NCI-H1092 (cell line): ENCODE data around the gene RTN4RL1.

Experiments used
- DNase-seq: peaks from one replicate; lab custom pipeline; 2025; lab: John Stamatoyannopoulos, UW

RTN4RL1 gene

GRCh38 chr17:1977583-1978395, 47.3 kb downstream of the RTN4RL1 start:
- no peak for DNase-seq

DNA sequence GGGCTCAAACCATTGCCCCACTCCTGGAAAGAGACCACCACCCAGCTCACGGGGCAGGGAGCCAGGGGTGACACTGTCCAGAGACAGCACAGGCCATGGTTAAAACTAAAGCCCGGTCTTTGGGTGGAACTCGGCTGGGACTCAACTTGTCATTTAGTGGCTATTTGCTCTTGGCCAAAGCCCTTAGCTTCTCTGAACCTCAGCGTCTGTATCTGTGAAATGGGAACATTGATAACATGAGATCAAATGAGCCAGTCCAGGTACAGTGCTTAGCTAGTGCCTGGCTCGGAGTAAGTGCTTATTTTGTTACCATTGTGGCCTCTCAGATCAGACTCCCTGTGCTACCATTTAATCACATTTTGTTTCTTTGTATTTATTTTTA, 48.5 kb downstream of the RTN4RL1 start:
- DNase-seq, result no peak

- DNase-seq, result no peak
Measured at GRCh38 chr17:1976000-1976682, 49.0 kb downstream of the RTN4RL1 start.

DNA sequence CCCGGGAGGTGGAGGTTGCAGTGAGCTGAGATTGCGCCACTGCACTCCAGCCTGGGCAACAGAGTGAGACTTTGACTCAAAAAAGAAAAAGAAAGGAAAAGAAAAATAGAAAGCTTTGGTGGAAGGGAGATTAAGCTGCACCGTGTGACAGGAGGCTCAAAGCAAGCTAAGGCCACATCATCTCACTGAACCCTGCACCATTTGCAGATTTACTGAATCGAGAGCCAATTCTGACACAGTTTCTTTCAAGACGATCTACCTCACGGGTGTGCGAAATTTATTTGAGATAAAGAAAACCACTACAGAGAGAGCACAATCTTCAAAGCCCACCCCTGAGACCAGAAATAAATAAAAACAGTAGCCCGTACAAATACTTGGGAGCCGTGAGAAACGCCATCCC, 49.6 kb downstream of the RTN4RL1 start:
- no peak for DNase-seq

DNA sequence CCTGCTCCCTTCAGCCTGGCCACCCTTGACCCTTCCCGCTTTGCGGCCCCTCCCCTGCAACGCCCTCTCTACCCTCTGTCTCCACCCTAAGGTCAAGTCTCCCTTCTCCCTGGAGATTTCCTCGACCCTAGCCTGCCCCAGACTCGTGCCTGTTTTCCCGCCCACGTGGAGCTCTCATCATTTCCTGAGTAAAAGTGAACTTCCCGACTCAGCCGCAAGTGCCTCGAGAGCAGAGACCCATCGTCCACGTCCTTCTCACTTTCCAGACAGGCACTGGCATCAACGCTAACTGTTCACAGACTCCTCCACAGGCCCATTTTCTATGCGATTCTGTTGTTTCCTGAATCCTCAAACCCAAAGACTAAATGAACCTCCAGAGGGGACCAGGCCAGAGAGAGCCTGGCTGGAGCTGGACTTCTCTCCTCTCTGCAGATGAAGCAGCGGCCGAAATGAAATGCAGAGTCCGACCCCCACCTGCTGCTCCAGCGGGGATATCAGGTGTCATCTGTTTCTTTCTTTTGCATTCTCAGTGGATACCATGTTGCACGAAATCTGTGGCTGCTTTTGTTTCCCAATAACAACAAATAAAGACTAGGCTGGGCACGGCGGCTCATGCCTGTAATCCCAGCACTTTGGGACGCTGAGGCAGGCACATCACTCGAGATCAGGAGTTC, 52.5 kb downstream of the RTN4RL1 start:
- DNase-seq, result no peak

- DNase-seq, result no peak
Measured at GRCh38 chr17:1970843-1971384, 54.2 kb downstream of the RTN4RL1 start.

- no peak for DNase-seq
Measured at GRCh38 chr17:1969712-1970111, 55.4 kb downstream of the RTN4RL1 start.

GRCh38 chr17:1967213-1967612, 57.9 kb downstream of the RTN4RL1 start:
- DNase-seq, result no peak

GRCh38 chr17:1966274-1967086, 58.7 kb downstream of the RTN4RL1 start:
- DNase-seq, result no peak

GRCh38 chr17:1965556-1966273, 59.4 kb downstream of the RTN4RL1 start:
- no peak for DNase-seq

DNA sequence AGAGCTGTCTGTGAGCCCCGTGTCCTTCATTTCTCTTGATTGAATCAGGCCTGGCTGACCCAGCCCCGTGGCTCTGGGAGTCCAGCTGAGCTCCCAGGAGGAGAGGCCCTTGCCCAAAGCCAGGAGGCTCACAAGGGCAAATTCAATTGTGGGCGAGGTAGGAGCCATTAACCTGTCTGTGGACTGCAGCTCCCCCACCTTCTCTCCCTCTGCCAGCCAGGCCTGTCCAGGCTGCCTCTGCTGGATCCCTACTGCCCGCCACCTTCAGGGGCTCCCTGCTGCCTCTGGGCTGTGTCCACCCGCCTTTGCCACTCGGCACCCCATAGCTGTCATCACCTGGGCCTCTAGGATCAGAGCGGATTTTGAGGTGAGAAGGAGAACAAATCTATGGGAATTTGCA, 61.9 kb downstream of the RTN4RL1 start:
- no peak for DNase-seq

- no peak for DNase-seq
Measured at GRCh38 chr17:1961189-1961588, 63.9 kb downstream of the RTN4RL1 start.

DNA sequence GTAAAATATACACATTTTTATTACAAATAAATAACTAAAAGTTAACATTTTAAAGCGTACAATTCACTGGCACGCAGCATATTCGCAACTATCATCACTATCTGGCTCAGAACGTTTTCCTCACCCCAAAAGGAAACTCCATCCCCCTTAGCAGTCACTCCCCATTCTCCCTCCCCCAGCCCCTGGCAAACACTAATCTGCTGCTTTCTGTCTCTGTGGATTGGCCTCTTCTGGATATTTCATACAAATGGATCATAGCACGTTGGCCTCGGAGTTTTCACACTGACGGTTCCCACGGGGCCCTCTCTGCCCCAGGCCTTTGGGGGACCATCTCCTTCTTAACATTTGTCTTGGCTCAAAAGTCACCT, 64.6 kb downstream of the RTN4RL1 start:
- DNase-seq, result no peak

GRCh38 chr17:1959871-1960544, 65.1 kb downstream of the RTN4RL1 start:
- DNase-seq, result no peak

DNA sequence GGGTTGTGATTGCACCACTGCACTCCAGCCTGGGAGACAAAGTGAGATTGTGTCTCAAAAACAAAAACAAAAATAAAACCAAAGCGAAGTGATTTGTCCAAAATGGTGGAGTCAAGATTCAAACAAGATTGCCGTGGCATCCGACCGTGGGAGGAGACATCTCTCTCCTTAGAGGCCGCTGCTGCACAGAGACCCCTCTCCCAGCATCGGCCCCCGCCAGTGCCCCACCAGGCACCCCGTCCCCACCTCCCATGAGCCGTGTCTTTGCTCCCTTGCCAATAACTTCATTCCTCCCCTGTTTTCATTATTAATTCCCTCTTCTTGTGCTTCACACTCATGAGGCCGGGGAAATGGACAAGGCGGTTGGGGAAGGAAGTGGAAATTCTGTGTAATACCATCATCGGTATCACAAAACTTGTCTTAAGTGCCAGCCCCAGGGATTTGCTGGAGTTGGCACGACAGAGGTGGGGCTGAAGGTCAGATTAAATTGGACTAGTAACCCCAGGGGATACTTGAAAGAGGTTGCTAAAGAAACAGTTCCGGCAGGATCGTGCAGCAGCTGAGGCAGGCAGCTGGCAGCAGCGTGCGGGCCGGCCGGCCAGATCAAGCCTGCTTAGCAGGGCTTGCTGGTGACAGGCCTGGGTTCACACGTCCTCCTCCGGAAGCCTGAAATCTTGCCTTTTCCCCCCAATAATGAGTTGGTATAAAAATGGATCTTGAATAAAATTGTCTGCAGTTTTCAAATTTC, 66.8 kb downstream of the RTN4RL1 start:
- DNase-seq, result no peak

- DNase-seq, result no peak
Measured at GRCh38 chr17:1957037-1957436, 68.1 kb downstream of the RTN4RL1 start.

DNA sequence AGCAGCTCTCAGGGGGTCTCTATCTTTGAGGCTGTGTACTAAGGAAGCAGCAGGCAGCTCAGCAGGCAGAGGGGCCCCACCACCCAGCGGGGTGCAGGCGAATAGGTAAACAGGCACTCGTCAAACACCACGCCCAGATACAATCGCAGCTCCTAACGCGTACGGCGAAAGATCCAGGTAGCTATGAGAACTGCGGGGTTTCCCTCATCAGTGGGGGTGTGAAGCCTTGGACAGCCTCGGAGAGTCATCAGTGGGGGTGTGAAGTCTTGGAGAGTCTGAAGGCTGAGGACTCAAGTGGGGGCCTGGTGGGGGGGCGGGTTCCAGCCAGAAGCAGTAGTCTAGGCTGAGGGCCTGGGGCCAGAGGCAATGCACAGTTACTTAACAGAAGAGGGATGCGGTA, 69.0 kb downstream of the RTN4RL1 start:
- no peak for DNase-seq

DNA sequence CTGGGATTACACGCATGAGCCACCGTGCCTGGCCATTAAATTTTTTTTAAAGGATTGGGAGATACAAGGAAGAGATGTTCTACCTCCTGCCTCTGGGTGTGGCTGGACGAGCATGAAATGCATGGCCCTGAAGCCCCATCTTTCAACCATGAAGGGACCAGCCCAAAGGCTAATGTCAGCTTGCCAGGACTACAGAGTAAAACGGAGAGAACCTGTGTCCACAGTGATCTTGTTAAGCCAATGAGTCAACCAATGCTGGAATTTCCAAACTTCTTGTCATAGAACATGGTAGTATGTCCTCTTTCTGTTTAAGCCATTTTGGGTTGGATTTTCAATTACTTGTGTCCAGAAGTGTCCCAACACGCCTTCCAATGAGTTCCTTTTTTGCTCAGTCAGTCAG, 71.3 kb downstream of the RTN4RL1 start:
- no peak for DNase-seq

DNA sequence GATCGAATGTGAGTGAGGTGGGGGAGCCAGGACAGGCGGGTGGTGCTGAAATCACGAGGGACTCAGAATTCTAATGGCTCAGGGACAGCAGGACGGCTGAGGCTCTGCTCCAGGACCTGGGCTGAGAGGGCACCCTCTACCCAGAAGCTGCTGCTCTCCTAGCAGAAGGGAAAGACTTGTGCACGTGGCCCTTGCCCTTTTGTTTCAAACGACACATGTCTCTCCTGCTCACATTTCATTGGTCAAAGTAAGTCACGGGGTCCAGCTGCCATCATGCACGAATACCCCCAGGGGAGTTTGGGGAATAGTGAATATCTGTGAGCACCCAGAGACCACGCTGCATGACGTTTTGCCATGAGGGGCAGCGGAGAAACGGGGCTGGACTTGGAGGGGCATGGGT, 73.2 kb downstream of the RTN4RL1 start:
- no peak for DNase-seq

GRCh38 chr17:1949754-1950153, 75.4 kb downstream of the RTN4RL1 start:
- DNase-seq, result no peak
